ENCODE data around the gene C8A.

DNA sequence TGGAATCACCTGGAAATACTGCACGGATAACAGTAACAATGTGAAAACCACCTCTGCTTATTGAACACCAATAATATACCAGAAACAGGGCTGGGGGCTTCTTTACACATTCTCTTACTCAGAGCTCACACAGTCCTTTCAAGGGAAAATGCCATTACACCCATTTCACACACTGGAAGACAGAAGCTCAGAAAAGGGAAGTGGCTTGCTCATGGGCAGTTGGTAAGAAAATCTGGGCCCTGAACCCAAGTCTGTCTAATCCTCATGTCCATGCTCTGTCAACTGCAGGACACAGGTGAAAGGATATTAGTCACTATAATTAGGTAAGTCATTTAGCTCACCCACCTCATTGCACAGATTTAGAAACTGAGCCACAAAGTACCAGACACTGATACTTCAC, 18.6 kb downstream of the C8A start:
- TF ChIP-seq POLR2A (IDR thresholded peaks at IDR 0.05; ENCODE audit: low read length) (no peak), GATA1 (IDR thresholded peaks at IDR 0.05; ENCODE audit: low read depth, low read length) (no peak)

All from erythroblast (primary cell).